Measurements from ENCODE around the gene NDST4. TPM values are rescaled to one million over a fixed set of nuclear protein-coding genes. Genes with fewer than 3 reads are reported as not detected.

Gene NDST4
- total and polyA plus RNA-seq, 2 of the 4 experiments (the other 2 are of a cell fraction): not detected

DNA sequence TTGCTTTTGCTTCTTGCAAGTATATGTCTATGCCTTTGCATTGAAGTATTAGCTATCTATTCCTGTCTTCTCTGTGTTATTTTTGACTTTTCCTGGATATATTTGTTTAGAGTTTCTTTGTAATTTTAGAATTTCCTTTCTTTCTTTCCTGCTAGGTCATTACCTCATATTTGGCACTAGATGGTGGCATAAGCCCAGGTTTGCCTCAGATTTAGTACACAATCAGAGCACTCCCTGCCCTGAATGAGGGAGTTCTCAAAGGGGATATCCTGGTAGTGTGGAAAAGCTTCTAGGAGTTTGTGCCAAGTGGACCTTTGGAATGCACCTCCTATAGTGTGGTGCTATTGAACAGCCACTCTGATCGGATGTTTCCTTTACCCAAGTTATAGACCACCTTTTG lies 333.2 kb downstream of the NDST4 start:
- Histone ChIP-seq H2BK15ac (ENCODE audit: low read depth, low read length) (no peak overlapping the region), H3K18ac (ENCODE audit: low read depth, low read length) (no peak overlapping the region), H3K36me3 (ENCODE audit: control insufficient read depth, insufficient read depth, low read length) (no peaks in the 10 kb centered on the region), H3K56ac (ENCODE audit: extremely low read depth, insufficient read depth, low read length) (no peak overlapping the region), H2AFZ (replicated peaks; ENCODE audit: low read length, poor library complexity) (no peak overlapping the region), H3K9me1 (ENCODE audit: insufficient read depth, low read length) (no peaks in the 10 kb centered on the region), H2BK5ac (ENCODE audit: low read depth, low read length, poor library complexity, severe bottlenecking) (no peak overlapping the region), H3K4me3 (ENCODE audit: insufficient read depth, low read depth, low read length) (no peak overlapping the region), H2AK5ac (ENCODE audit: low read depth, low read length) (no peak overlapping the region), H3K23ac (ENCODE audit: low read depth, low read length) (no peak overlapping the region), H2AK9ac (replicated peaks; ENCODE audit: low read depth, low read length, poor library complexity) (no peak overlapping the region), H3K4me2 (ENCODE audit: low read depth, low read length) (no peak overlapping the region), H2BK120ac (ENCODE audit: low read depth, low read length) (no peak overlapping the region), H3K9me3 (ENCODE audit: control insufficient read depth, insufficient read depth, low read length) (no peaks in the 10 kb centered on the region), H2BK20ac (ENCODE audit: low read depth, low read length) (no peak overlapping the region), H3K27ac (ENCODE audit: insufficient read depth, low read length) (no peak overlapping the region), H4K20me1 (ENCODE audit: insufficient read depth, low read length) (no peaks in the 10 kb centered on the region), H4K5ac (ENCODE audit: low read depth, low read length) (no peak overlapping the region), H3K4me1 (ENCODE audit: control insufficient read depth, insufficient read depth, low read length) (no peaks in the 10 kb centered on the region), H4K91ac (ENCODE audit: insufficient read depth, low read depth, low read length) (no peak overlapping the region), H3K9ac (ENCODE audit: low read depth, low read length) (no peak overlapping the region), H3K14ac (replicated peaks; ENCODE audit: low read depth, low read length) (no peak overlapping the region), H3K4ac (ENCODE audit: low read depth, low read length) (no peak overlapping the region), H3K27me3 (ENCODE audit: control insufficient read depth, insufficient read depth, low read length) (no peaks in the 10 kb centered on the region), H3K79me1 (ENCODE audit: low read depth in 1 of 2, low read length in 2 of 2) (no peaks in the 10 kb centered on the region), H4K8ac (ENCODE audit: low read depth in 2 of 2, low read length in 2 of 2) (no peak overlapping the region)
- in situ Hi-C loops (cut with MboI; ENCODE audit: low sequenced_read_pairs) (no loop called here), dilution Hi-C loops (cut with HindIII; ENCODE audit: low sequenced_read_pairs, unreplicated experiment) (no loop called here), intact Hi-C loops (cut with micrococcal nuclease) (no loop called here)
- ATAC-seq (ENCODE audit: low read depth) (no peak), DNase-seq (peak; percentile 7)
- ChIA-PET CTCF (no interaction called here), POLR2A (ENCODE audit: unreplicated experiment) (no interaction called here)
- BruUV-seq (replicated peaks): no TSS peak
- TF ChIP-seq SMC3 (IDR thresholded peaks at IDR 0.05; ENCODE audit: low read depth, low read length): no peak
- no peak for TF ChIP-seq POLR2A (IDR thresholded peaks at IDR 0.05; ENCODE audit: low read depth, low read length)
- no peak for TF ChIP-seq MAFK (IDR thresholded peaks at IDR 0.05; ENCODE audit: low read depth, low read length)
- TF ChIP-seq RAD21 (IDR thresholded peaks at IDR 0.05; ENCODE audit: low read length): peak; percentile 41; the same call in 1 of the 2 replicates
- TF ChIP-seq, protein P1, sequence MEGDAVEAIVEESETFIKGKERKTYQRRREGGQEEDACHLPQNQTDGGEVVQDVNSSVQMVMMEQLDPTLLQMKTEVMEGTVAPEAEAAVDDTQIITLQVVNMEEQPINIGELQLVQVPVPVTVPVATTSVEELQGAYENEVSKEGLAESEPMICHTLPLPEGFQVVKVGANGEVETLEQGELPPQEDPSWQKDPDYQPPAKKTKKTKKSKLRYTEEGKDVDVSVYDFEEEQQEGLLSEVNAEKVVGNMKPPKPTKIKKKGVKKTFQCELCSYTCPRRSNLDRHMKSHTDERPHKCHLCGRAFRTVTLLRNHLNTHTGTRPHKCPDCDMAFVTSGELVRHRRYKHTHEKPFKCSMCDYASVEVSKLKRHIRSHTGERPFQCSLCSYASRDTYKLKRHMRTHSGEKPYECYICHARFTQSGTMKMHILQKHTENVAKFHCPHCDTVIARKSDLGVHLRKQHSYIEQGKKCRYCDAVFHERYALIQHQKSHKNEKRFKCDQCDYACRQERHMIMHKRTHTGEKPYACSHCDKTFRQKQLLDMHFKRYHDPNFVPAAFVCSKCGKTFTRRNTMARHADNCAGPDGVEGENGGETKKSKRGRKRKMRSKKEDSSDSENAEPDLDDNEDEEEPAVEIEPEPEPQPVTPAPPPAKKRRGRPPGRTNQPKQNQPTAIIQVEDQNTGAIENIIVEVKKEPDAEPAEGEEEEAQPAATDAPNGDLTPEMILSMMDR (conservative IDR thresholded peaks at IDR 0.05; ENCODE audit: low read depth, low read length): peak; percentile 30; the same call in 1 of the 2 replicates
- TF ChIP-seq RCOR1 (IDR thresholded peaks at IDR 0.05; ENCODE audit: insufficient replicate concordance, low read length): no peak
- TF ChIP-seq, protein P2, sequence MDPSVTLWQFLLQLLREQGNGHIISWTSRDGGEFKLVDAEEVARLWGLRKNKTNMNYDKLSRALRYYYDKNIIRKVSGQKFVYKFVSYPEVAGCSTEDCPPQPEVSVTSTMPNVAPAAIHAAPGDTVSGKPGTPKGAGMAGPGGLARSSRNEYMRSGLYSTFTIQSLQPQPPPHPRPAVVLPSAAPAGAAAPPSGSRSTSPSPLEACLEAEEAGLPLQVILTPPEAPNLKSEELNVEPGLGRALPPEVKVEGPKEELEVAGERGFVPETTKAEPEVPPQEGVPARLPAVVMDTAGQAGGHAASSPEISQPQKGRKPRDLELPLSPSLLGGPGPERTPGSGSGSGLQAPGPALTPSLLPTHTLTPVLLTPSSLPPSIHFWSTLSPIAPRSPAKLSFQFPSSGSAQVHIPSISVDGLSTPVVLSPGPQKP (IDR thresholded peaks at IDR 0.05; ENCODE audit: borderline replicate concordance, low read depth, low read length): no peak
- TF ChIP-seq RFX5 (IDR thresholded peaks at IDR 0.05; ENCODE audit: low read depth, low read length): no peak
- no CpG with 5 or more reads among the region's 1 CpG for WGBS, 2 experiments (ENCODE audit: extremely low coverage in 2 of 2, insufficient read length in 1 of 2)
